ENCODE results near the gene RNF113B.

RNF113B gene

DNA sequence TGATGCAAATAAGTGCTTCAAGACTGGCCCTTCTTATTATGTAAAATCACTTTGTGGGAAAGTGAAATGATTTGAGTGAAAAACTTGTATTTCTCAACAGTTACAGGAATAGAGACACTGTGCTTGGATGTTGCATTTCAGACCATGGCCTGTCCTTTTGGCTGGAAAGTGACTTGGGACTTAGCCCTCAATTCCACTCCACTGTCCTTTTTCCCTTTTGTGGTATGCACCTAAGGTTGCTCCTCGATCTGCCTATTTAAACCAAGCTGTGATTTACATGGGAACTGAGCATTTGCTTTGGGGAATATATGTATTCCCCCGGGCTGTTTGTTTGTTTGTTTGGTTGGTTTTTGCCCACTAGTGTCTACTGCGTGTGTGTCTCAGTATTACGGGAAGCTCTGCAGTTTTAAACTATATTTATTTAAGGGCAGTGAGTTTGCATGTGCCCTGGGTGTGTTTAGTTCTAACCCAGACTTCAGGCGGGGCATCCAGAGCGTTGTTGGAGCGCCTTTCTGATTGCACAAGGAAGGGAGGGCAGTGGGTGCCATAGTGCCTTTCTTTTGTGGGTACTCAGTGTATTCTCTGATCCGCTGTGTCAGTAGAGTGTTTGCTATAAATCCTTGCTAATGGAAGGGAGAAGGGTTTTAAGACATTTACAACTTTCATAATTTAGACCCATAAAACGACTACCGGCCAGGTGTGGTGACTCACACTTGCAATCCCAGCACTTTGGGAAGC lies 18.2 kb upstream of the RNF113B start:
- H2AFZ ChIP-seq, result no peak overlapping the region
- H3K4me3 ChIP-seq (ENCODE audit: low read depth, low read length), result no peak overlapping the region
- H3K9ac ChIP-seq, result no peak overlapping the region
- no peaks in the 10 kb centered on the region for H3K9me3 ChIP-seq (ENCODE audit: control insufficient read depth, low read length)
- H3K27me3 ChIP-seq (ENCODE audit: control insufficient read depth, insufficient read depth, low read length), result no peaks in the 10 kb centered on the region
- H3K4me1 ChIP-seq, result no peaks in the 10 kb centered on the region
- TF ChIP-seq, protein P1, sequence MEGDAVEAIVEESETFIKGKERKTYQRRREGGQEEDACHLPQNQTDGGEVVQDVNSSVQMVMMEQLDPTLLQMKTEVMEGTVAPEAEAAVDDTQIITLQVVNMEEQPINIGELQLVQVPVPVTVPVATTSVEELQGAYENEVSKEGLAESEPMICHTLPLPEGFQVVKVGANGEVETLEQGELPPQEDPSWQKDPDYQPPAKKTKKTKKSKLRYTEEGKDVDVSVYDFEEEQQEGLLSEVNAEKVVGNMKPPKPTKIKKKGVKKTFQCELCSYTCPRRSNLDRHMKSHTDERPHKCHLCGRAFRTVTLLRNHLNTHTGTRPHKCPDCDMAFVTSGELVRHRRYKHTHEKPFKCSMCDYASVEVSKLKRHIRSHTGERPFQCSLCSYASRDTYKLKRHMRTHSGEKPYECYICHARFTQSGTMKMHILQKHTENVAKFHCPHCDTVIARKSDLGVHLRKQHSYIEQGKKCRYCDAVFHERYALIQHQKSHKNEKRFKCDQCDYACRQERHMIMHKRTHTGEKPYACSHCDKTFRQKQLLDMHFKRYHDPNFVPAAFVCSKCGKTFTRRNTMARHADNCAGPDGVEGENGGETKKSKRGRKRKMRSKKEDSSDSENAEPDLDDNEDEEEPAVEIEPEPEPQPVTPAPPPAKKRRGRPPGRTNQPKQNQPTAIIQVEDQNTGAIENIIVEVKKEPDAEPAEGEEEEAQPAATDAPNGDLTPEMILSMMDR (IDR thresholded peaks at IDR 0.05), result no peak
- H3K36me3 ChIP-seq (ENCODE audit: control insufficient read depth, insufficient read depth, low read length), result no peaks in the 10 kb centered on the region
- H3K79me2 ChIP-seq, result peaks cover 2% of the 10 kb centered on the region
- H3K27ac ChIP-seq, result no peak overlapping the region
- no peak overlapping the region for H3K4me2 ChIP-seq (ENCODE audit: low read length)

GRCh38 chr13:98192008-98192407 lies 14.9 kb upstream of the RNF113B start:
- H2AFZ ChIP-seq, result no peak overlapping the region
- H3K9ac ChIP-seq, result no peak overlapping the region
- H3K9me3 ChIP-seq (ENCODE audit: control insufficient read depth, low read length), result no peaks in the 10 kb centered on the region
- no peak overlapping the region for H3K27ac ChIP-seq
- no peaks in the 10 kb centered on the region for H3K4me1 ChIP-seq
- no peak overlapping the region for H3K4me3 ChIP-seq (ENCODE audit: low read depth, low read length)
- H3K4me2 ChIP-seq (ENCODE audit: low read length), result no peak overlapping the region
- peaks cover 3% of the 10 kb centered on the region for H3K79me2 ChIP-seq
- H3K36me3 ChIP-seq (ENCODE audit: control insufficient read depth, insufficient read depth, low read length), result no peaks in the 10 kb centered on the region
- TF ChIP-seq, protein P1 (IDR thresholded peaks at IDR 0.05), result no peak
- H3K27me3 ChIP-seq (ENCODE audit: control insufficient read depth, insufficient read depth, low read length), result no peaks in the 10 kb centered on the region

- Histone ChIP-seq H3K9me3 (ENCODE audit: control insufficient read depth, low read length) (no peaks in the 10 kb centered on the region), H3K27ac (no peak overlapping the region), H3K79me2 (peaks cover 3% of the 10 kb centered on the region), H3K4me2 (ENCODE audit: low read length) (no peak overlapping the region), H3K4me1 (no peaks in the 10 kb centered on the region), H3K27me3 (ENCODE audit: control insufficient read depth, insufficient read depth, low read length) (no peaks in the 10 kb centered on the region), H3K4me3 (ENCODE audit: low read depth, low read length) (no peak overlapping the region), H3K9ac (no peak overlapping the region), H2AFZ (no peak overlapping the region), H3K36me3 (ENCODE audit: control insufficient read depth, insufficient read depth, low read length) (no peaks in the 10 kb centered on the region)
- TF ChIP-seq, protein P1 (IDR thresholded peaks at IDR 0.05), result no peak
Measured at GRCh38 chr13:98190889-98191444, 13.9 kb upstream of the RNF113B start.

GRCh38 chr13:98189841-98190505 lies 12.9 kb upstream of the RNF113B start:
- Histone ChIP-seq H2AFZ (no peak overlapping the region), H3K36me3 (ENCODE audit: control insufficient read depth, insufficient read depth, low read length) (no peaks in the 10 kb centered on the region), H3K4me2 (ENCODE audit: low read length) (no peak overlapping the region), H3K79me2 (peaks cover 6% of the 10 kb centered on the region), H3K9ac (no peak overlapping the region), H3K9me3 (ENCODE audit: control insufficient read depth, low read length) (no peaks in the 10 kb centered on the region), H3K4me3 (ENCODE audit: low read depth, low read length) (no peak overlapping the region), H3K4me1 (no peaks in the 10 kb centered on the region), H3K27ac (no peak overlapping the region), H3K27me3 (ENCODE audit: control insufficient read depth, insufficient read depth, low read length) (no peaks in the 10 kb centered on the region)
- TF ChIP-seq, protein P1 (IDR thresholded peaks at IDR 0.05), result no peak

Measured in parathyroid adenoma (tissue), 2 donors.